D721Med (cell line): ENCODE data around the gene HPD.

Source experiments
- DNase-seq: peaks from one replicate; pipeline ENCODE4 v3.0.0; 2011; ENCODE audit warnings: low spot score; ENCODE audit not compliant: insufficient read length
- FAIRE-seq: peaks from 2 replicates; lab custom pipeline; 2011; peaks lifted over from hg19 to GRCh38; lab: Jason Lieb, UNC
- TF ChIP-seq, protein P1 (sequence below): IDR thresholded peaks from 2 replicates; pipeline ENCODE4 v1.5.1; 2012; ENCODE audit warnings: mild to moderate bottlenecking, control low read depth; ENCODE audit not compliant: insufficient read depth; ENCODE audit errors: missing control alignments

The HPD gene

DNA sequence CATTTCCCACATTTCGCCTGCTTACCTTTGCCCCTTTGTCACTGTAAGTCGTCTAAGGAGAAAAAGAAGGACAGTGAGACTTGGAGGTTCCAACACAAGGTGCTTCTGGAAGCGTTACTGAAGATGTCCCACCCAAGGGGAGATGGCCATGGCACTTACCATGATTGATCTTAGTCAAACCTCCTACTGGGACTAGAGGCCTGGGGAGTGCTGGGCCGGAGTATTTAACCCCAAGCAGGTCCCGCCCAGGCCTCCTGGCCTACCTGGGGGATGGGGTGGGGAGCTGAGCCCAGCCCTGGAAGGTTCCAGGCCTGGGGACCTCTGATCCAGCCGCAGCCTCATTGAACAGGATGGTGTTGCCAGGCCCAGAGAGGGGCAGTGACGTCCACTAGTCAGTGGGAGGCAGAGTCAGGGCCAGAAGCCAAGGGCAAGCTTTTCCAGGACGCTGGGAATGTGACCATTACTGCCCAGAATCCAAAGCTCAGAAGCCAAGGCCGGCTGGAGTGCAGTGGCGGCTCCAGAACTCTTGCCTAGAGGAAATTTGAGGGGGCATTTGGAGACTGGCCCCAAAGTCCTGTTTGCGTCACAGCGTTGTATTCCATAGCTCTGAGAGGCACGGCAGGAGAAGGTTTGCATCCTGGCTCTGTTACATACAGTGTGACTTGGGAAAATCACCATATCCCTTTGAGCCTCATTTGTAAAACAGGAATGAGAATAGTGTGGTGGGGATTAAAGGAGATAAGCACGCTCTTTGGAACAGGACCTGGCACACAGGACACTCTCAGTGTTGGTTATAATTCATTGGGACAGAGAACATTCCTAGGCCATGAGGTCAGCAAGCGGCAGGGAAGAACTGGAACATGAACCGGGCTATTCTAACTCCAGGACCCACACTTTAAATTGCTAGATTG lies at the start of gene HPD:
TSS of gene HPD (minus strand) at position 198 of the 911 bp plus-strand sequence. CDS start at position 162, 36 bp downstream.
- no peak for DNase-seq
- TF ChIP-seq, protein P1, sequence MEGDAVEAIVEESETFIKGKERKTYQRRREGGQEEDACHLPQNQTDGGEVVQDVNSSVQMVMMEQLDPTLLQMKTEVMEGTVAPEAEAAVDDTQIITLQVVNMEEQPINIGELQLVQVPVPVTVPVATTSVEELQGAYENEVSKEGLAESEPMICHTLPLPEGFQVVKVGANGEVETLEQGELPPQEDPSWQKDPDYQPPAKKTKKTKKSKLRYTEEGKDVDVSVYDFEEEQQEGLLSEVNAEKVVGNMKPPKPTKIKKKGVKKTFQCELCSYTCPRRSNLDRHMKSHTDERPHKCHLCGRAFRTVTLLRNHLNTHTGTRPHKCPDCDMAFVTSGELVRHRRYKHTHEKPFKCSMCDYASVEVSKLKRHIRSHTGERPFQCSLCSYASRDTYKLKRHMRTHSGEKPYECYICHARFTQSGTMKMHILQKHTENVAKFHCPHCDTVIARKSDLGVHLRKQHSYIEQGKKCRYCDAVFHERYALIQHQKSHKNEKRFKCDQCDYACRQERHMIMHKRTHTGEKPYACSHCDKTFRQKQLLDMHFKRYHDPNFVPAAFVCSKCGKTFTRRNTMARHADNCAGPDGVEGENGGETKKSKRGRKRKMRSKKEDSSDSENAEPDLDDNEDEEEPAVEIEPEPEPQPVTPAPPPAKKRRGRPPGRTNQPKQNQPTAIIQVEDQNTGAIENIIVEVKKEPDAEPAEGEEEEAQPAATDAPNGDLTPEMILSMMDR, result no peak
- FAIRE-seq, result no peak

DNA sequence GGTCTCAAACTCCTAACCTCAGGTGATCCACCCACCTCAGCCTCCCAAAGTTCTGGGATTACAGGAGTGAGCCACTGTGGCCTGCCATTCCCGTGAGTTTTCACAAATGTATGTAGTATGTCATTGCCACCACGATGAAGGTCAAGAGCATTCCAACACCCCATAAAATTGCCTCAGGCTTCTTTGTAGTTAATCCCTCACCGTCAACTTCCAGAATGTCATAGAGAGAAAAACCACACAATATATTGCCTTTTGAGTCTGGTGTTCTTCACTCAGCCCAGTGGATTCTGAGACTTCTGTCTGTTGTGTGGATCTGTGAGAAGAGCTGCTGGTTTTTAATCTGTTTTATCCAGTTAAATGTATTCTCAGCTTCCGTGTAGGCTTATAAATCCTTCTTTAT lies 47.1 kb upstream of the HPD start:
- FAIRE-seq (no peak), DNase-seq (no peak)
- TF ChIP-seq, protein P1, result no peak

DNA sequence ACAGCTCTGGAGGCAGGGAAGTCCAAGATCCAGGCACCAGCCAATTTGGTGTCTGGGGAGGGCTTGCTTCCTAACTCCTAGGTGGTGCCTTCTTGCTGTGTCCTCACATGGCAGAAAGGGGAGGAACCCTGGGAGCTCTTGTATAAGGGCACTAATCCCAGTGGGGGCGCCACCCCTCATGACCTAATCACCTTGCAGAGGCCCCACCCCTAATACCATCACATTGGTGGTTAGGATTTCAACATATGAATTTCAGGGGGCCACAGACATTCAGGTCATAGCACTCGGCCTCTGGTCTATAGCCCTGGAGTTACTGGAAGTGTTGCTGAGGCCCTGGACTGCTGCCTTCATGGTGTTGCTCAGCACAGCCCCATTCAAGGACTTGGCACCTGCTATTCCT lies 44.5 kb upstream of the HPD start:
- no peak for FAIRE-seq
- no peak for DNase-seq

DNA sequence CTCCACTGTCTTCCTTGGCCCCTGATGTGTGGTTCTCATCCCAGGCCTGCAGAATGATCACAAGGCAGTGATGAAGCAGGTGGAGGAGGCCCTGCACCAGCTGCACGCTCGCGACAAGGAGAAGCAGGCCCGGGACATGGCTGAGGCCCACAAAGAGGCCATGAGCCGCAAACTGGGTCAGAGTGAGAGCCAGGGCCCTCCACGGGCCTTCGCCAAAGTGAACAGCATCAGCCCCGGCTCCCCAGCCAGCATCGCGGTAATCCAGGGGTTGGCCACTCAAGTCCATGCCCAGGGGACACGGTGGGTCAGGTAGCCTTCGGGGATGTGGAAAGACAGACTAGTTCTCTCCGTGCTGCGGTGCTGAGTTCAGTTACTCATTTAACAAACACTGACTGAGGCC lies 40.9 kb upstream of the HPD start:
- no peak for DNase-seq
- FAIRE-seq, result no peak
- TF ChIP-seq, protein P1, result no peak

More for the DNA sequence above, 44.5 kb upstream of the HPD start:
- TF ChIP-seq, protein P1, result no peak

DNA sequence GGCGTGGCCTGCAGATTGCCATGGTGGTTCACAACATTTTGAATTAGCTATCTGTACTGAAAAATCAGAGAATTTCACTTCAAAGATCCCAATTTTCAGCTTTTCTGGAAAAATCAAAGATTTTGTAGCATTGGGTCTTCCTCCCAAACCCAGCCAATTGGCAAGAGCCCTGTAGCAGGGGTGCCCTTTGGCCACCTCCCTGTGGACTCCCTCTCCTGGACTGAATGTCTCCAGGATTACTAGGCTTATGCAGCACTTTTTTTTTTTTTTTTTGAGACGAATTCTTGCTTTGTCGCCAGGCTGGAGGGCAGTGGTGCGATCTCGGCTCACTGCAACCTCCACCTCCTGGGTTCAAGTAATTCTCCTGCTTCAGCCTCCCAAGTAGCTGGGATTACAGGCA lies 39.6 kb upstream of the HPD start:
- no peak for DNase-seq
- TF ChIP-seq, protein P1, result no peak
- FAIRE-seq, result no peak

DNA sequence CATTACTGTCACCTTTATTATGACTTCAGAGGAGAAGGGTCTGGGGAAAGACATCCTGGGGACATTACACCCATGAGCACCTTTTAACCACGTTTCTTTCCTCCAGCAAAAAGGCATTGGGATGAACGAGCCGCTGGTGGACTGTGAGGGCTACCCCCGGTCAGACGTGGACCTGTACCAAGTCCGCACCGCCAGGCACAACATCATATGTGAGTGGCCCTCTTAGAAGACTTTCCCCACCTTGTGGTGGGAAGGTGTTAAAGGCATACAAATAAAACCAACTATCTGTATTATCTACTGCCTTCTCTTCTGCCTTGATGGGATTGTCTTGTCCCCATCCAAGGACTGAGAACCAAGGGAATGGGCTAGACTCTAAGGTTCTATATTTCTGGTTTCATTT lies 36.0 kb upstream of the HPD start:
- FAIRE-seq (no peak), DNase-seq (no peak)
- TF ChIP-seq, protein P1, result peak; percentile 15

DNA sequence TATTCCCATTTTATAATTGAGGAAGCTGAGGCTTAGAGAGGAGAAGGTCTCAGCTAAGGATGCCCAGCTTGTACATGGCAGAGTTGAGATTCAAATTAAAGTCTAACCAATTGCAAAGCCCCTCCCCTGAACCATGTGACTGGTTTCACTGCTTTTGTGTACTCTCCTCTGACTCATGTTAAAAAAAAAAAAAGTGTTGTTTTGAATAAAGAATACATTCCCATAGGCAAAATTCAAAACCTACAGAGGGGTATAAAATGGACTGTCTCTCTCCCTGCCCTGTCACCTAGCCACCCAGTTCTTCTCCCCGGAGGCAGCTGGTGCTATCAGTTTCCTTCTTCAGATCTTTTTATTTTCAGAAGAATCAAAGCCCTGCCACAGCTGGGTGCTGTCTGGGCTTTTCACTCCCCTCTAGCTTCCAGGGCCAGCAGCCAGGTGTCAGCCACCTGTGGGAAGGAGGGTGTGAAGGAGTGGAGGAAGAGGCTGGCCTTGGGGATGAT lies 35.4 kb upstream of the HPD start:
- DNase-seq (no peak), FAIRE-seq (no peak)

More for the DNA sequence above, 35.4 kb upstream of the HPD start:
- TF ChIP-seq, protein P1, result no peak
